Measurements from ENCODE around the gene TMEM198.

DNA sequence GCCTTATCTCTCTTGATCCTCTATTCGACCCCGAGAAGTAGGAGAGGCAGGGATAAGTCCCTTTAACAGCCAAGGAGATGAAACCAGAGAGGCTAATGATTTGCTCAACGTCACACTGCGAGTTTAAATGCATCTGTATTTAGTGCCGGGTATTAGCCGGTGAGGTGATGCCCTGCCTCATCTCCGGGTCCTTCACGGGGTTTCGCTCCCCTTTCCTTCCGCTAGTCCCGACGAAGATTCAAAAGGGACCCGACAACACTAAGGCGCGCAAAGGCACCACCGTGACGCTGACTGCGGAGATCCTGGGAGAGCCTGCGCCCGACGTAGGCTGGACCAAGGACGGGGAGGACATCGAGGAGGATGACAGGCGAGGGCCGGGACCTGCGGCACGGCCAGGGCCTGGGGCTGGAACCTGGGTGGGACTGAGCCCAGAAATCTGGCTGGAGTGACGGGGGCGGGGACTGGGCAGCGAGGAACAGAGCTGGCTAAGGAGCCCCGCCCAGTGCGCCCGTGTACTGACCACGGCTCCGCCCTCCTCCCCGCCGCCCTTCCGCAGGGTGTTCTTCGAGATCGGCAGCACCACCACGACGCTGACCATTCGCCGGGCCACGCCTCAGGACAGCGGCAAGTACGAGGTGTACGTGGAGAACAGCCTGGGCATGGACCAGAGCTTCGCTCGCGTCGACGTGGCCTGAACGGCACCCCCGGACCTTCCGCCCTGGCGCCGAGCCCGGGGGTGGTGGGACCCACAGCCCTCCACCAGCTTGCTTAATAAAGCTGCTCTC lies 46.1 kb upstream of the TMEM198 start:
- TF ChIP-seq POLR2AphosphoS5 (IDR thresholded peaks at IDR 0.05) (no peak), EP300 (IDR thresholded peaks at IDR 0.05) (no peak)
- TF ChIP-seq, protein P1, sequence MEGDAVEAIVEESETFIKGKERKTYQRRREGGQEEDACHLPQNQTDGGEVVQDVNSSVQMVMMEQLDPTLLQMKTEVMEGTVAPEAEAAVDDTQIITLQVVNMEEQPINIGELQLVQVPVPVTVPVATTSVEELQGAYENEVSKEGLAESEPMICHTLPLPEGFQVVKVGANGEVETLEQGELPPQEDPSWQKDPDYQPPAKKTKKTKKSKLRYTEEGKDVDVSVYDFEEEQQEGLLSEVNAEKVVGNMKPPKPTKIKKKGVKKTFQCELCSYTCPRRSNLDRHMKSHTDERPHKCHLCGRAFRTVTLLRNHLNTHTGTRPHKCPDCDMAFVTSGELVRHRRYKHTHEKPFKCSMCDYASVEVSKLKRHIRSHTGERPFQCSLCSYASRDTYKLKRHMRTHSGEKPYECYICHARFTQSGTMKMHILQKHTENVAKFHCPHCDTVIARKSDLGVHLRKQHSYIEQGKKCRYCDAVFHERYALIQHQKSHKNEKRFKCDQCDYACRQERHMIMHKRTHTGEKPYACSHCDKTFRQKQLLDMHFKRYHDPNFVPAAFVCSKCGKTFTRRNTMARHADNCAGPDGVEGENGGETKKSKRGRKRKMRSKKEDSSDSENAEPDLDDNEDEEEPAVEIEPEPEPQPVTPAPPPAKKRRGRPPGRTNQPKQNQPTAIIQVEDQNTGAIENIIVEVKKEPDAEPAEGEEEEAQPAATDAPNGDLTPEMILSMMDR (IDR thresholded peaks at IDR 0.05), result no peak
